ENCODE results near the gene TBX15.
A peak's percentile ranks its signal among the peaks of the same experiment; 100 is the strongest.

TBX15 gene

DNA sequence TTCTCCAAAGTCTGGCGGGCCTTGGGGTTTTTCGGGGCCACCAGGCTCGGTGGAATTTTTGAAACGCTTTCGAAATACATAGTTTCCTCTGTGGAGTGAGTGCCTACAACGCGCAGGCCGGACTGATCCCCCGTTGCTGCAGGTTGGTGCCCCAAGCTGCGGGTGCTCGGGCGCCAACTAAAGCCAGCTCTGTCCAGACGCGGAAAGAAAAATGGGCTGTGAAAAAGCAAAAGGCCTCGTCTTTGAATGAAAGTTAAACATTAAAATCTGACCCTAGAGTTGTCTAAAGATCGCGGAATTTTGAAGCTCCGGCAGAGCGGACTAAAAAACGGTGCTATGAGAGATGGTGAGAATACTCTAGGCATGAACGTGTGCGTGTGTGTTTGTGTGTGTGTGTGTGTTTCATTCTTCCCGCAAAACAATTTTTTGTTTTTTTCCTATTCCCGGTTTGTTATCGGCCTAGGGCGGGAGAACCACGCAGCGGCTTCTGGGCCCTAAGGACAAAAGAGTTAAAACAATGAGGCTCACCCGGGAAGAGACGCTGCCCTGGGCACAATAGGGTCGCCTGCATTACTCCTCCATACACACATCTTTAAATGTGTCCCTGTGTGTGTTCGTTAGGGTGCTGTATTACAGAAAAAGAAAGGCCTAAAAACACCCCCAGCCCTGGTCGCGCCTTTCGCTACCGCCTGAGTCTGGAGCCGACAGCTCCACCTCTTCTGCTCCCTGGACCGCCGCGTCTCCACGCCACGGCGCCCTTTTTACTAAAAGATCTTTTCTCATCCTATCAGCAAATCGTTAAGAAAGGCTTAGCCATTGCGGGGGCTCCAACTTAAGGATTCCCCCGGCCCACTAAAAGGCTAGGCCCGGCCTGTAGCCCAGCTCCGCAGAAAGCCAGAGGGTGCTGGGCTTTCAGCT is 3.2 kb downstream of the TBX15 start:
- DNase-seq, result no peak

DNA sequence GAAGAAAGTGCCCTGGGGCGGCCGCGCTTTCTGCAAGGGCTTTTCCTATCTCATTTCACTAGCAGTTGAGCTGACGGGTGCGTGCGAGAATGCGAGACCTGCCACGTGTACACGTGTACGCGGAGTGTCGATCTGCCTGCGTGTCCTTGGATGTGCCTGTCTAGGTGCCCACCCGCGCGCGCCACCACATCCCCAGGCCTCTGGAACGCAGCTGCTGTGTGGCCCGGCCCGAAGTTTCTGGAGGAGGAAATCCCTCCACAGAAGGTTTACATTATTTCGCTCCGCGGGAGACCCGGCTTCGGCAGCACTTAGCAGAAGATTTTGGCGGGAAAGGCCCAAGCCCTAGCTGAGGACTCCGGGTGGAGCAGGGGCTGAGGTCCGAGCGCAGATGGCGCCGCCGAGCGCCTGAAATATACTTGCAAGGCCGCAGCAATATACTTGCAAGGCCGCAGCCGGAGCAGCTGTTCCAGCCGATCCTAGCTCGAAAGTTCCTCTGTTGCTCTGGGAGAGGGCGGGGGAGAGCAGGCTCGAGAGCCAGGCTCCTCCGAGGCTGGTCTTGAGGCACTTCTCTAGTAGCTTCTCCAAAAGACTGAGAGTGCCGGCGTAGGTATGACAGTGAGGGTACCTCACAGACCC is 3.9 kb downstream of the TBX15 start:
- DNase-seq, result no peak

DNA sequence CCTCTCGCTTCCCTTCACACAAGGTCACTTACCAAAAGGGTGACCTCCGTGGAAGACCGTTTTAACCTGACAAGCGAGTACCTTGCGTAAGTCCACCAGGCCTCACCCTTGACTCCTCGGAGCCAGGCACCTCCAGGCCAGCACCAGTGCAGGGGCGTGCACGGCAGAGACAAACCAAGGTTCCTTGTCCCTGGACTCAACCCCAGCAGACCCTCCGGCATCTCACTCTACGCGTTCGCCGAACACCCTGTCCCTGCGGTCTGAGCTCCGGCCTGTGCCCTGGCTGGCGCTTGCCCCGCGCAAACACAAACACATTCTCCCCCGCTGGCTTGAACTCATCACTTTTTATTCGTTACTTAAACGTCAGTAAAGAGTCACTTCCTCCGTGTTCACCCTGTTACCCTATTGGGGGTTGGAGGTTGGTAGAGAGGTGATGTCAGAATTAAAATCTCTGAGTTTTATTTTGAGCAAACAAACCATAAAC is 4.5 kb downstream of the TBX15 start:
- DNase-seq, result no peak

DNA sequence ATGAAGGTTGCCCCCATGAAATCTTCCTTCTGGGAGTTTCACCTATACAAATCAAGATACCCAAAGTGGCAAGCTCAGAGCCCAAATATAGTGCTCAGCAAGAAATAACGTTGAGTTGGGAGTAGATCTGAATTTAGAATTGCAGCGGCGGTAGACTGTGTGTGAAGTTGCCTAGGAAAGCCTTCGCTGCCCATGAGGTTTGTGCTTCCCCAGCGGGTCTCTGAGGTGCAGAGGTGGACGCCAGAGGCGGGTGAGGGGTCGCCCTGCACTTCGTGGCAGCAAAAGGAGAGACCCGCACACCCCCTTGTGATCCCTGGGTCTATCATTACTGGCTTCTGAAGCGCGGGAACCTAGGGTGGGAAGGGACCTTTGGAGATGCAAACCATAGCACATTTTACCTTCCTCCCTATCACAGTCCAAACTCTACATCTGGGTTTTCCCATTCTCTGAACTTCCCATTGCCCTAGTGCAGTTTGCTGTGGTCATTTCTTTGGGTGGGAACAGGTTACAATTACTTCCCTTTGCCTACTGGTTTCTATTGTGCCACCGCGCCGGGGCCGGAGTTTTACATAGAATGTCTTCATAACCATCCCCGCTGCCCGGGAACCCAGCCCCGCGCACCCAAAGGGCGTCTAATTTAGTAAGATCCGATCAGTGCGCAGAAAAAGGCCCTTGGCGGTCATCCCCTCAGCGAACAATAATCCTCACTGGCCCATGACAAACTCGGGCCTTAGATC is 5.2 kb downstream of the TBX15 start:
- DNase-seq, result no peak

DNA sequence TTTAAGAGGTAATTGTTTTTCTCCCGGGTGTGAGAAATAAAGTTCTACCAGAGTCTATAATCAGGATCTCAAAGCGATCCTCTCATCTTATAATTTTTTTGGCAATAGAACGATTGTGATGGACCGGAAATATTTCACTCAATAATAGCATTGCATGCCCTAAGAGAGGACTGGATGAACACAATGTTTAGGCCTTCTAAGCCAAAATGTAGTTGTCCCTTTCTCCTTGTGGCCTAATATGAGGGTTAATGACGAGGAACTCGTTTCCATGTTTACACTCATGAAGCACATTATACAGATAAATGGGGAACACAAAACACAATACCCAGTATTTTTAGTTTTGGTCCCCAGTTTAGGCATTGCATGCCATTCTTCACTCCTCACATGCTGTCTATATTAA is 5.9 kb downstream of the TBX15 start:
- no peak for DNase-seq

DNA sequence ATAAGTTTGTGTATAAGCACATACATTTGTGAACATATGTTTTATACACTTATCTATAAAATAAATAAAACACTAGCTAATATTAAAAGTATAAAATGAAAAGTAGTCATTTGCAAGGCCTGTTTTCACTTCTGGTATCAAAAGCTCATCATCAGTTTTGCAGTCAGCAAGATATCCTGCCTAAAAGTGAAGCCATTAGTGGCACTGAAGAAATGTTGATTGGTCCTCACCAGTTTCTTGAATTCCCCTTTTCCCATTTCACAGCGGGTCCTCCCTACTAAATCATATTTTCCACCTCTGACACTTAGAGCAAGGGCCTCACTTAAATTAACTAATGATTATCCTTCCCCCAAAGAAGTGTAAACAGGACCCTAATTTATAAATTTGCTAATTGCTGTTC is 6.7 kb downstream of the TBX15 start:
- DNase-seq, result no peak

DNA sequence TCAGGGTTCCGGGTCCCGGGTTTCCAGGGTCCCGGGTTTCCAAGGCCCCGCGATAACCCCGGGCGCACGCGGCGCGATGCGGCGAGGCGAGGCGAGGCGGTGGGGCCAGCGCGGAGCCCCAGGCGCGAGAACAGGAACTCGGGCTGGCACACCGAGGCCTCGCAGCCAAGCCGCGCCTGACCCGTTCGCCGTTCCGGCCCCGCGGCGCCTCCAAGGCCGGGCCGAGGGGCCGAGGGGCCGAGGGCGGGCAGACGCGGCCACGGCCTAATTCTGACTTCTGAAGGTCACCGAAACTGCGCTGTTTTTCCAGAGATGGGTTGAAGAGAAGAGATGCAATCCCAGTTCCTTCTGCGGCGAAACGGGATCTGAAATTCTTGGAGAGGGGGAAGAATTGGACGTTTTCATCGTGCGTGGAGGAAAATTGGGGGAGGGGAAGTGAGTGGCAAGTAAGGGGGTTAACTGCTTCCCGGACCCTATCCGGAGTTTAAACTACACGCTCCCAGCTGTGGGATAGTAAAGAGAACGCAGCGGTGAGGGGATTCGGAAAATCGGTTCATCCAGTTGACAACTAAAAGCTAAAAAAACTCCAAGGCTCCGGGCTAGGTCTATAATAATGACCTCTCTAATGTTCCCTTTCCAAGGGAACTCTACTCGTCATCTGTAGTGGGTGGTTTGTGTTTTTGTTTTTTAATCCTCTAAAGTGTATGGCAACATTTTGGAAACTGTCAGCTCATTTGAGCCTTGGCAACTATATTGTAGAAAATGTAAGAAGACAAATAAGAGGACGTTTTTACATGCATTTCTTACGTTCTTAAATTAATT is 8.2 kb downstream of the TBX15 start:
- no peak for DNase-seq

DNA sequence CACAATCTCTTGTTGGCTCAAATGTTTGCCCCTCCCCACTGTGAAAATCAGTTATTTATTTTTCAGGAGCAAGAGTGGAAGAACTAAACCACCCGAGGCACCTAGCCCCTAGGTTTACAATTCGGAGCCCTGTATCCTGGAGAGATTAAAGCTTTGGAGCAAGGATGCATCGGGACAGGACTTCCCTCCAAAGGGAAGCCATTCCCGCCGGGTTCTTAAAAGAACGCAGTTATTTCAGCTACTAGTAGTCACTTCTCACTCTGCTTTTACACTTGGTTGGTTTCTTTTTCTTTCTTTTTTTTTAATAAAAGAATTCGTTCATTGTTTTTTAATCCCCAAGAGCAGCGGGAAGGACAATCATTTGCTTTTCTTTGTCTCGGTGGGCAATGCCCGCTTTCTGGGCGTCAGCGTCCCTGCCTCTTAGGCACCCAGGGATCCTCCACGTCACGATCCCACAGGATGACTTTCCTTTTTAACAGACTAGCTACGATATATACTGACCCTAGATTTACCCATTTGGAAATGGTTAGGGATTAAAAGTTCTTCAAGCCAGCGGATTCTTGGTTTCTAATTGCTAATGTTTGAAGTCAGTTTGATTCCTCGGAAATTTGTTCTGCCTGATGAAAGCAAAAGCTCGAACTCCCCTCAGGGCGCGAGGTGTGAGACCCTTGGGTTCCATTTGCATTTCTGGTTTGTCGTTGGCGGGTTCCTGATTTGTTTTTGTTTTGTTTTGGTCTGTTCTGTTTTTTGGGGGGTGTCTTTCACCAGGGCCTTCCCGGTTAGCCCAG is 9.0 kb downstream of the TBX15 start:
- DNase-seq, result no peak

DNA sequence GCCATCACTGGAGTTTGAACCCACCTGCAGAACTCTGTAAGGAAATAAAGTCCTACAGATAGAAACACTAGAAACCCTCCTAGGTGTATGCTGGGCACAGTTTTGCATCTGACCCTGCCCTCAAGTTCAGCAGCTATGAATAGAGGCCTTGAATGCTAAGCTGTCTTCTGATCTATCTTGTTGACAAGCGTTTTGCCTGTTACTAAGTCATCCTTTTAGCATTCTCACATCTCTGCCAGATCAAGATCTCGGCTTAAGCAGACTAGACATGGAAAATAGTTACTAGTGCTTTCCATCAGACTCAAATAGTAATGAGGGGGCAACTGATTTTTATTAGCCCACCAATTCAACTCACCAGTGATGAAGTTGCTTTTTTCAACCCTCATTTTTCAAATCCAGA is 10.5 kb downstream of the TBX15 start:
- no peak for DNase-seq

DNA sequence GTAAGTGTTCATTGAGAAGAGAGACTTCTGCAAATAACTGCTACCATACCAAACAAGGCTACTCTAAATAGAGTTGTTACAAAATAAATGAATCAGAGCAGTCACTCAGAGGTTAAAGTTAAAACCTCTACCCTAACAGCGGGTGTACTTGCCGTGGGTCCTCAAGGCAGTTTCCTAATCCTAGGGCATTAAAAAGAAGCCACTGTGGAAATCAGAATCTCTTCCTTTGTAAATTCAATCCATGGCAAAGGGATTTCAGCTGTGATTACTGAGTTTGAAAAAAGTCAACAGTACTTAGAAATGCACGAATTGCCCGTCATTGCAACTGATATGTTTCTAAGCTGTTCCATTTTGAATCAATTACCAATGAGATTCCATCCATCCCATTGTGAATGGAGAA is 13.5 kb downstream of the TBX15 start:
- DNase-seq, result no peak

DNA sequence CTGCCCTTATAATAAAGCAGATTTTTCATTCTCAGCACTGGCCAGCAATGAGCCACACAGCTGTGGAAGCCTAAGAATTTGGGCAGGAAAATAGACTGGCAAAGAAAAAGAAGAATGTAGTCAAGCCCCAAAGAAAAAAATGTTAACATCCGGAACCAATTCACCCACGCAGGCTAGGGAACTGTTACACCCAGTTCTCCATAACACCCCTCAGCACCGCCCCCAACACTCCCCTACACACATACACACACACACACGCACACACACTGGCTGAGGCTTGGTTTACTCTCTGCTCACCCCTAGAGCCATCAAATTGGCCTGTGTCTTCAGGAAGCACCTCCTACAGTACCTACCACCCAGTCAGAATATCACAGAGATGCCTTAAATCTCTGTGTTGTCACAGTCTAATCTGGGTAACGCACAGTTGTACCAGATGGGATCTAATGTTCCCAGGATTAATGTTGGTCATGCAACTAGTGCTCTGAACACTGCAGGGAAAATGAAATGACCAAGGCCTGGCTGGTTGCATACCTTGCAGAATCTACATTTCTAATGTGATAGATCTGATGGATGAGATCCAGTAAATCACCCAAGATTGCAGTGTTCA is 14.5 kb downstream of the TBX15 start:
- DNase-seq, result no peak

DNA sequence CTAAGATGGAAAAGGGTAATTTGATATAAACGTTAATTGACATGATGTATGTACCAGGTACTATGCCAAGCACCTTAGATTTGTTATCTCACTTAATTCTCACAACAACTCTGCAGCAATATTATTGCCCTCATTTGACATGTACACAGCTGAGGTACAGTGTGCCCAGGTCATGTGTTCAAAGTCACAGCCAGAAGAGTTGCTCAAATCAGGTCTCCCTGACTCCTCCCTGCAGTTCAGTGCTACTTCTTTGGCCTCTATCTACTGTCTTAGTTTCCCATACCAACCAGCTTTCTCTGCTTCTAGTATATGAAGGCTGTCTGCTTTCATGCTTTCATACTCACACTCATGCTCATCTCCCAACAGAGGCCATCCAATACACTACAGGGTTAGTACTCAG is 15.1 kb downstream of the TBX15 start:
- no peak for DNase-seq

DNA sequence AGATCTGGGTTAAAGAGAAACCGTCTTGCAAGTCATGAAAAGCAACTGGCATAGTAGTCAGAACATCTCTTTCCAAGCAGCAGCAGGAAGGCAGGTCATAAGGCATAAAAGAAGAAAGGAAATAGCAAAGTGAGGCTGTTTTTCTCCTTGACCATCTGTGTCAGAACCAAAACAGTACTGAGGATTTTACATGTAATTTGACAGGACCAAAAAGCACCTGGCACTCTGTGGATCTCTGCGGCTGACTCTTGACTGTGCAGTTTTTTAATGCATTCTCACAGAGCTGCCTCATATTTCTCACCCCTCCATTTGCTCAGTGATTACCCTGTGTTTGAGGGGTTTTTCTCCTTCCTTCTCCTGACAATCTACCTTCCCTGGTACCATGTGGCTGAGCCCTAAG is 17.7 kb downstream of the TBX15 start:
- DNase-seq, result no peak

DNA sequence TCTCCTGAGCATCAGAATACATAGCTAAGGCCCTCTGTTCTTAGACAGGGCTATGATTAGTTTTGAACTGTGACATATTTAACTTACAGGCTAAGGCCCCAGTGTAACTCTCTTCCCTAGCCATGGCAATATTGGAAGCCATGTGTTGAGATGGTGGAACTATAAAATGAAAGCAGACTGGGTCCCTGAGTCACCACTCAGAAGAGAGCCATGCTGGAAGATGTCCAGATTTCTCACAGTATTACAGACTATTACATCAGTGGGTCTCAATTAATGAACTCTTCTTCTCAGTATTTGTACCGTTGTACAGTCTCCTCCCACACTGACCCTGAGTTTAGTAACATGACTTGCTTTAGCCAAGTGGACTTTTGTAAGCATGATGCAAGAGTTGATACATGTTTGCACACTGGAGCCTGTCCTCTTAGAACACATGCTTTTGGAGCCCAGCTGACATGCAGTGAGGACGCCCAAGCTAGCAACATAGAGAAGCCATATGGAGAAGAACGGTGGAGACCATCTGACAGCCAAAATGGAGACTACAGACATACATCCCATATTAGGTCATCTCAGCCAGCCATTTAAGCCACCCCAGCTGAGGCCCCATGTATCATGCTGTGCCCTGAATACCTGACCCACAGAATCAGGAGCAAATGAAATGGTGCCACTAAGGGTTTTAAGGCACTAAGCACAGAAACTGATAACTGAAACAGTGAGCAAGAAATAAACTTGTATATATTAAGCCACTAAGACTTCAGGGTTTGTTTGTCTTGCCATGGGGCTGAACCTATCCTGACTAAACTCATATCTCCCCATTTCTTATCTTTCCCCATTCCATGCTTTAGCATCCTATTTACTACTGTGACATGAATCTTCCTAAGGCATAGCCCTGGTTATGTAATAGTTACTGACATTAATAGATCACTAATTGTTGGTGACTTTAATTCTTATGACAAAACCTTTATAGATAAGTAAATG is 24.4 kb downstream of the TBX15 start:
- no peak for DNase-seq

DNA sequence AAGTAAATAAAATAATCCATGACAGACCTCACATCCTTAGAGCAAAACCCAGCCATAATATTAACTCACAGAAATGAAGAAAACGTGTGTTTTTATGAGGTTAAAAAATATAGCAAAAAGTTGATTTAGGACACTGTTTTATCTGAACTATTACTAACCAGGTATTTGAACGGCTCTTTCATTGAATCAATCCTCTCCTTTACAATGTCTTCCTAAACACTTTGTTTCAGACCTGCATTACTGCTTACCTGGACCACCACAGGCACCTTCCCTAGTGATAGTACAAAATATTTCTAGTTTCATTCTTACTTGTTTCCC is 25.0 kb downstream of the TBX15 start:
- DNase-seq, result no peak

DNA sequence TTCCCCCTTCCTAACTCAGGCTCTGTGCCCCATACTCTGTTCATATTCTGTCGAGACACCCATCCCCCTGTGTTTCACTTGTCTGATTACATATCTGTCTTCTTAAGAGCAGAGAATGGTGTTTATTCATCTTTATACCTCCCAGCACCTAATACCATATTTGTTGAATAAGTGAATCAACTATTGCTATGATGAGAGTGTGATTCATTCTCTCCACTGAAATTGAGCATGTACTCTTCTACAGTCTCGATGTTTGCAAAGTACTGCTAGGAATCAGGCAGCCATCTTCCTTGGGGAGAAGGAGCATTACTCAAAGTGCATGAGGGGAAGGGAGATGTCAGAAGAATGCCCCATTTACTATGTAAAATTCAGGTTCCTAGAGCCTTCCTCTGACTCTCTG is 27.0 kb downstream of the TBX15 start:
- no peak for DNase-seq

DNA sequence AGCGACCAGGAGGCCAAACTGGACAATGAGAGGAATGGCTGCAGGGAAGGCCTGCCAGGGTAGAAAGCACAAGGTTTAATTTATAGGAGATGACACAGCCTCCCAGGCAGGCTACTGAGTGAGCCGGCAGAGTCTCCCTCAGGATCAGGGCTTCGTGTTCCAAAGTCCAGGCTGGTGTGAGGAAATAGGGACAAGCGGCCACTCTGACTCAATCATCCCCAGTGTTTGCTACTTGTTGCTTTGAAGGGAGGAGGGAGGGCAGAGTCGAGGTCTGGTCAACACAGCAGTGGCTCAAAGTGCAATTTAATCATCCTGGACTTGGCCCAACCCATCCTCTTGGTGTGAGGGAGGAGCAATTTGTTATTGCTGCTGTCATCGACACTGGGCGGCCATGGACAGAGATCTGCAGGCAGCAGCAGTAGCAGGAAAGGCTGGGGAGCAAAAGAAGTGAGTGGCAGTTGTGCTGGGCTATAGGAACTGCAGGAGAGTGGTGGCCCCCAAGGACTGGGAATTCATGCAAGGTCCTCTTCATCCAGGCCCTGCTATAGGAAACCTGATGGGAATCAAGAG is 27.5 kb downstream of the TBX15 start:
- peak in 1 of 2 experiments; percentile 21 for DNase-seq

DNA sequence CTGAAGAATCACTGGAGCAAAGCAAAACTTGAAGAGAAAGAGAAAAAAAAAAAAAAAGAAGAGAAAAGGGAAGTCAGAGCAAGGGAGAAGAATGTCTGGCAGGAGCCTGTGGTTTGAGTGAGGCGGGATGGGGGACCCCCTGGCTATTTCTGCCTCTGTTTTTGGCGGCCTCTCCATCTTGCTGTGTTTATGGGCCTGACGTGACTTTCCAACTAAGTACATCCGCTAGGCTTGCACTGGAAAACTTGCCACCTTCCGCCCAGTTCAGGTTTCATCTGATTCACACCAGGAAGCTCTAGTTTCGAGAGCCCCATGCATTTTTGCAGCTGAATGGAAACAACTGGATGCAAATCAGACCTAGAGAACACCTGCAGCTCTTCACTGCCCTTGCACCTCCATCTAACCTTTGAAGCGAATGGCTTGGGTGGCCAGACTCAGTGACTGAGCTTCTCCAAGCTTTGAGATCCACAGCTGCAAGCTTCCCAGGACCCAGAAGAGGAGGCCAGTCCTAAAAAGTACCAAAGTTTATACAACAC is 28.0 kb downstream of the TBX15 start:
- no peak for DNase-seq

DNA sequence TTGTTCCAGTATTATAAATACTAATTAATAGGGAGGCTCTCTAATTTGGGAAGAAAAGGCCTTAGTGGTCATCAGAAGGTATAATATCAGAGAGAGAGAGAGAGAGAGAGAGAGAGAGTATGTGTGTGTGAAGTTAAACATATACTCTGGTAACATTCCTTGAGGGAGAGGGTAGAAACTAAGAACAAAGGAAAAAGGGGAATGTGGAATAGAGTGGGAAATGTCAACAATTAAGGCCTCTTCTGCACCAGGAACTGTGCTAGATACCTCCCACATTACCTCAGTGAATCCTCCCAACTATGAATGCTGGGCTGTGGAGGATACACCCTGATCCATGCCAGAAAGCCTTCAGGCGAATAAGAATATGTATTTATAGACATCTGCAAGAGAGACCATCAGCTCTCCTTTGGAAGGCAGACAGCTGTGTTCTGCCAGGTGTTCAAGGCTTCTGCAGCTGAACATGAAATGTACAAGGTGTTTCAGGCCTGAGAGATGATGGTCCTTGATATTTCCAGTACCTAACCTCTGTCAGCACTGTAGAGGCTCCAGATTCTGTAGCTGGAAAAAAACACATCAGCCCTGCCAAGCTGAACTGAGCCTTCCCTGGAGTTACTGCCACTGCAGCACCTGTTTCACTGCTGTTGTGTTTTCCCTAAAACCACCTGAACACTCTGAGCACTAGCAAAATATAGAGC is 29.1 kb downstream of the TBX15 start:
- no peak for DNase-seq
